CD4-positive, alpha-beta T cell (primary cell): ENCODE measurements around the gene ZNF532. TPM values are rescaled to one million over a fixed set of nuclear protein-coding genes. Genes with fewer than 3 reads are reported as not detected.

Experiments used
- ATAC-seq: fragments of 200-7000 bp; cut with Tn5 transposase; one replicate; pipeline ENCODE4 v1.10.0; 2022; ENCODE audit warnings: mild to moderate bottlenecking; ENCODE audit not compliant: poor library complexity
- CTCF ChIA-PET: fragments of 350-600 bp; sonication (Branson Sonifier 250); formaldehyde crosslinking; loops from one replicate; lab custom pipeline; 2021; ENCODE audit warnings: antibody characterized with exemption, inconsistent platforms; lab: Charles Lee
- POLR2A ChIA-PET: fragments of 350-600 bp; sonication (Branson Sonifier 250); formaldehyde crosslinking; loops from one replicate; lab custom pipeline; 2021; ENCODE audit warnings: antibody characterized with exemption, inconsistent platforms; lab: Charles Lee
- DNase-seq, 14 experiments: peaks; one replicate each; pipeline ENCODE4 v3.0.0-alpha.2; 2013 to 2020; ENCODE audit warnings: mixed read lengths in 2 of 14
- H3K27ac ChIP-seq, 2 donors: one replicate each; pipeline versions ENCODE4 v1.5.1 to v1.7.0; 2013; ENCODE audit warnings: low read length in 2 of 2, low read depth in 1 of 2, mild to moderate bottlenecking in 1 of 2
- H3K27me3 ChIP-seq, 2 experiments: 1 replicate in 1 of 2; 2 replicates in 1 of 2; pipeline versions ENCODE4 v1.6.1 to v1.7.0; 2013; ENCODE audit warnings: low read length in 2 of 2, control low read depth in 1 of 2, mild to moderate bottlenecking in 1 of 2, moderate library complexity in 1 of 2; ENCODE audit not compliant: insufficient read depth in 2 of 2, control insufficient read depth in 1 of 2
- H3K36me3 ChIP-seq: one replicate; pipeline ENCODE4 v1.6.1; 2013; ENCODE audit warnings: low read length, control low read depth; ENCODE audit not compliant: insufficient read depth
- H3K4me1 ChIP-seq: one replicate; pipeline ENCODE4 v1.6.1; 2013; ENCODE audit warnings: low read length, control low read depth; ENCODE audit not compliant: insufficient read depth
- H3K4me3 ChIP-seq: one replicate; pipeline ENCODE4 v1.5.1; 2013; ENCODE audit warnings: mild to moderate bottlenecking, low read length, moderate library complexity
- H3K9me3 ChIP-seq, 2 experiments: 1 replicate in 1 of 2; 2 replicates in 1 of 2; pipeline versions ENCODE4 v1.6.1 to v1.7.0; 2013; ENCODE audit warnings: low read length in 2 of 2, mild to moderate bottlenecking in 2 of 2, control low read depth in 1 of 2, moderate library complexity in 1 of 2; ENCODE audit not compliant: control insufficient read depth in 1 of 2, insufficient read depth in 1 of 2
- H3K27ac Mint-ChIP-seq: one replicate; pipeline ENCODE4 v1.8.0; 2020; ENCODE audit warnings: mixed read lengths
- H3K27me3 Mint-ChIP-seq: one replicate; pipeline ENCODE4 v1.8.0; 2021; ENCODE audit warnings: mixed read lengths
- H3K36me3 Mint-ChIP-seq: one replicate; pipeline ENCODE4 v1.8.0; 2021; ENCODE audit warnings: low read depth, mixed read lengths
- H3K4me1 Mint-ChIP-seq: one replicate; pipeline ENCODE4 v1.8.0; 2021; ENCODE audit warnings: low read depth, mixed read lengths
- H3K4me3 Mint-ChIP-seq: one replicate; pipeline ENCODE4 v1.8.0; 2020; ENCODE audit warnings: mild to moderate bottlenecking, mixed read lengths
- H3K9me3 Mint-ChIP-seq: one replicate; pipeline ENCODE4 v1.8.0; 2020; ENCODE audit warnings: mixed read lengths
- intact Hi-C, 2 experiments: fragments of 100-400 bp; cut with DNase I in 1 of 2; cut with micrococcal nuclease in 1 of 2; formaldehyde crosslinking; loops; one replicate each; pipeline versions ENCODE4 v1.15.1 to v1.9.0; 2023 to 2025; cut with DNase I, micrococcal nuclease
- total RNA-seq, 174 experiments: library from RNA in 2 of 174; stranded (reverse) in 2 of 174; gene quantifications; one replicate each; pipeline ENCODE4 v1.2.3 and lab custom pipeline; 2021 to 2026
- TF ChIP-seq, protein P1 (sequence below): fragments of 200-600 bp; IDR thresholded peaks from one replicate; pipeline ENCODE4 v1.8.0; 2022; ENCODE audit warnings: antibody characterized with exemption, mild to moderate bottlenecking

ZNF532 gene
- total RNA-seq, 2 experiments from 2014 or later = 9.8 to 9.9 TPM

- intact Hi-C loops = no loop called here
- H3K4me3 ChIP-seq = no peak overlapping the region
- TF ChIP-seq, protein P1, sequence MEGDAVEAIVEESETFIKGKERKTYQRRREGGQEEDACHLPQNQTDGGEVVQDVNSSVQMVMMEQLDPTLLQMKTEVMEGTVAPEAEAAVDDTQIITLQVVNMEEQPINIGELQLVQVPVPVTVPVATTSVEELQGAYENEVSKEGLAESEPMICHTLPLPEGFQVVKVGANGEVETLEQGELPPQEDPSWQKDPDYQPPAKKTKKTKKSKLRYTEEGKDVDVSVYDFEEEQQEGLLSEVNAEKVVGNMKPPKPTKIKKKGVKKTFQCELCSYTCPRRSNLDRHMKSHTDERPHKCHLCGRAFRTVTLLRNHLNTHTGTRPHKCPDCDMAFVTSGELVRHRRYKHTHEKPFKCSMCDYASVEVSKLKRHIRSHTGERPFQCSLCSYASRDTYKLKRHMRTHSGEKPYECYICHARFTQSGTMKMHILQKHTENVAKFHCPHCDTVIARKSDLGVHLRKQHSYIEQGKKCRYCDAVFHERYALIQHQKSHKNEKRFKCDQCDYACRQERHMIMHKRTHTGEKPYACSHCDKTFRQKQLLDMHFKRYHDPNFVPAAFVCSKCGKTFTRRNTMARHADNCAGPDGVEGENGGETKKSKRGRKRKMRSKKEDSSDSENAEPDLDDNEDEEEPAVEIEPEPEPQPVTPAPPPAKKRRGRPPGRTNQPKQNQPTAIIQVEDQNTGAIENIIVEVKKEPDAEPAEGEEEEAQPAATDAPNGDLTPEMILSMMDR = no peak
- Mint-ChIP-seq H3K36me3 (no peaks in the 10 kb centered on the region), H3K4me1 (no peaks in the 10 kb centered on the region), H3K27me3 (peaks cover 15% of the 10 kb centered on the region), H3K4me3 (no peak overlapping the region), H3K9me3 (no peaks in the 10 kb centered on the region), H3K27ac (no peak overlapping the region)
- POLR2A ChIA-PET = interaction anchor here (0.6 kb wide), 1 partner anchor 141 kb away, joined by 3 read pairs; no protein-coding TSS in a partner anchor
- ATAC-seq (no peak), DNase-seq (no peak)
- H3K27ac ChIP-seq = no peak overlapping the region
- no peaks in the 10 kb centered on the region for H3K4me1 ChIP-seq
- no peaks in the 10 kb centered on the region for H3K9me3 ChIP-seq
- H3K36me3 ChIP-seq = no peaks in the 10 kb centered on the region
- H3K27me3 ChIP-seq = no peaks in the 10 kb centered on the region
- CTCF ChIA-PET = no interaction called here
These were observed 14.0 kb downstream of the ZNF532 start for GRCh38 chr18:58878640-58879039.

DNA sequence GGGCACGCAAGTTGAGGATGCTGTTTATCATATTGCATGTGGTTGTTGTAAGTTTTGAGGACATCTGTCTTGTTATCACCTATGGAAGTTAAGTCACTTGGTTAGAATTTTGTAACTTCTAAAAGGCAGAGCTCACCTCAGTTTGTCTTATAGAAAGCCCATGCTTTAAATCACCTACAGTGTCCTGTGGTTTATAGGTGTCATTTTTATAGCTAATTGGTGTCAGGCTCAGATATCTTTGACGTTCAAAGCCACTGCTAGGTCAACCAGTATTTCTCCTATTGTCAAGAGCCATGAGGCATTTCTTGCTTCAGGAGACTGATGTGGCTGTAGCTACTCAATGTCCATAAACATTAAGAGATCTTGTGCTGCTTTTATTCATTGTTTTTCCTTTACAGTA, 16.8 kb downstream of the ZNF532 start:
- no peaks in the 10 kb centered on the region for H3K9me3 Mint-ChIP-seq
- ATAC-seq (no peak), DNase-seq (no peak)
- H3K27me3 Mint-ChIP-seq = peaks cover 11% of the 10 kb centered on the region
- TF ChIP-seq, protein P1 = no peak
- no peaks in the 10 kb centered on the region for H3K4me1 ChIP-seq
- no peaks in the 10 kb centered on the region for H3K27me3 ChIP-seq
- intact Hi-C loops = no loop called here
- H3K4me3 ChIP-seq = no peak overlapping the region
- no peak overlapping the region for H3K27ac ChIP-seq
- no peaks in the 10 kb centered on the region for H3K36me3 ChIP-seq
- H3K4me3 Mint-ChIP-seq = no peak overlapping the region
- no peaks in the 10 kb centered on the region for H3K36me3 Mint-ChIP-seq
- POLR2A ChIA-PET = no interaction called here
- H3K4me1 Mint-ChIP-seq = no peaks in the 10 kb centered on the region
- H3K27ac Mint-ChIP-seq = no peak overlapping the region
- CTCF ChIA-PET = no interaction called here
- no peaks in the 10 kb centered on the region for H3K9me3 ChIP-seq

DNA sequence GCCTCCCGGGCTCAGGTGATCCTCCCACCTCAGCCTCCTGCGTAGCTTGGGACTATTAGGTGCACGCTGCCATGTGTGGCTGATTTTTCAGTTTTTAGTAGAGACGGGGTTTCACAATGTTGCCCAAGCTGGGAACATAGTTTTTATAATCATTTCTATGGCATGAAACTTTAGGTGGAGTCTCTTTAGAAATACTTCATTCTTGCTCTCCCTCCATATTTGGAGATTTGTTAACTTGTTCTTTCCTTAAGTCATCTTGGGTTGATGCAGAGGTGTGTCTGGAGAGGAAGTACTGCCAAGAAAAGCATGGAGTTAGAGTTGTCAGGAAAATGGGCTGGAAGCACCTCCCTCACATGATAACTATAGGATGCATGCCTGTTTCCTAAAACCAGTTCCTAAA, 17.4 kb downstream of the ZNF532 start:
- peaks cover 11% of the 10 kb centered on the region for H3K27me3 Mint-ChIP-seq
- H3K9me3 Mint-ChIP-seq = no peaks in the 10 kb centered on the region
- no peak overlapping the region for H3K4me3 ChIP-seq
- intact Hi-C loops = no loop called here
- H3K4me1 Mint-ChIP-seq = peaks cover 2% of the 10 kb centered on the region
- H3K27ac ChIP-seq = no peak overlapping the region
- ChIA-PET POLR2A (no interaction called here), CTCF (no interaction called here)
- no peaks in the 10 kb centered on the region for H3K36me3 Mint-ChIP-seq
- H3K36me3 ChIP-seq = no peaks in the 10 kb centered on the region
- ATAC-seq = no peak
- no peak overlapping the region for H3K27ac Mint-ChIP-seq
- DNase-seq = no peak
- H3K4me1 ChIP-seq = no peaks in the 10 kb centered on the region
- no peak overlapping the region for H3K4me3 Mint-ChIP-seq
- no peaks in the 10 kb centered on the region for H3K9me3 ChIP-seq
- TF ChIP-seq, protein P1 = no peak
- no peaks in the 10 kb centered on the region for H3K27me3 ChIP-seq
